ENCODE data around the gene NACC1.
"Not testable (repeated sequence)": the region's sequence is repeated elsewhere in the genome, so short reads cannot be mapped to it uniquely, and the experiment has no call there.

The NACC1 gene

DNA sequence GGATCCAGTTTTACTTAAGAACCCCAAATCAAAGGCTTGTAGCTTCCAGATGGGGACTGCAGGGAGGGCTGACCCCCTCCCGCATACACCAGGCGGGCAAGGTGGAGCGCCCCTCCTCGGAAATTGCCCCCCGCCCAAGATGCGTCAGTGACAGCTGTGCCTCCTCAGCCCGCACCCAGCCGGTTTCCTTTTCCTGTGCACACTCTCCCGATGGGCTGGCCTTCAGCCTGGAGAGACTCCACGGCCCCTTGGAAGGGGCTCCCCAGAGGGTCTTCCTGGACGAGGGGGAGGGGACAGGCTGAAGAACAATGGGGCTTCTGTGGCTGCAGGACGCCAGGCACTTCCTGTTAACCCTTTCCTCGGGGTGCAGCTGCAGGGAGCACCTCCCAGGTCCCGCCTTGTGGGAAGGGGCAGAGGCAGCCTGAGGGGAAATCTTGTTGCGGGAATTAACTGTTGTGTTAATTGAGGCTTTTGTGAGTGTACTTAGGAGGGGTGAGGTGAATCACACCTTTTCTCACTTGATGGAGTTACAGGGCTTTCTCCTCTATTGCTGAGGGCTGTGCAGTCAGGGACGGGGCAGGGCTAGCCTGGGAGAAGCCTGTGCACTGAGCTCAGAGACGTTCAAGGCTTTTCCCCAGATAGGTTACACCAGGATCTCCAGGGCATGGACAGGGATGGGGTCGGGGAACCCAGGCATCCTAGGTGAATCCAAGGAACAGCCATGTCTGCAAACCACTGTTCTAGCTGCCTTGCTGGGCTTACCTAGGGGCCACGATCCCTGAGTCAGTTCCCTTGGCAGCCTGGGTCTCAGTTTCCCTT lies 46.5 kb downstream of the NACC1 start:
- peak; percentile 37 for DNase-seq (ENCODE audit: low spot score)

DNA sequence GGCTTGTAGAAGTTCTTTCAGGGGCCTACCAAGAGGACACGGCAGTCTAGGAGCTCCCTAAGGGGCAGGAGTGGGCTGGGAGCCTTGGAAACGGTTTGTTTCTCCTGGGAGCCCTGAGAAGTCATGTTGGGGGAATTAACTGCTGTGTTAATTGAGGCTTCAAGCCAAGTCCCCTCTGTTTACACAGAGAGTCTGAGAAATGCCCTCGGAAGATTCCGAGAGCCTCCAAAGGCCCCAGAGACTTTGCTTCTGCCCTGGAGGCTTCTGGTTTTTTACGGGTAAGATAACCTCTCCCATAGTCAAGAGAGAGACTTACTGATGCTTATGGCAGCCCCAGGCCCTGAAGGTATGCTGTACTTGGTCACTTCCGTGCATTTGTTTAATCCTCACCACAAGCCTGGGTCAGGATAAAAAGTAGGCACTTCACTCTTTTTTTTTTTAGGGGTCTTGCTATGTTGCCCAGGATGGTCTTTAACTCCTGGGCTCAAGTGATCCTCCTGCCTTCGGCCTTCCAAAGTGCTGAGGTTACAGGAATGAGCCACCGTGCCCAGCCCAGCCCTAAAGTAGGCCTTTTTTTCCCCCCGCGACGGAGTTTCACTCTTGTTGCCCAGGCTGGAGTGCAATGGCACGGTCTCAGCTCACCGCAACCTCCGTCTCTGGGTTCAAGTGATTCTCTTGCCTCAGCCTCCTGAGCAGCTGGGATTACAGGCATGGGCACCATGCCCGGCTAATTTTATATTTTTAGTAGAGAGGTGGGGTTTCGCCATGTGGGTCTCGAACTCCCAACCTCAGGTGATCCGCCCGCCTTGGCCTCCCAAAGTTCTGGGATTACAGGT lies 47.3 kb downstream of the NACC1 start:
- DNase-seq (ENCODE audit: low spot score) = no peak

DNA sequence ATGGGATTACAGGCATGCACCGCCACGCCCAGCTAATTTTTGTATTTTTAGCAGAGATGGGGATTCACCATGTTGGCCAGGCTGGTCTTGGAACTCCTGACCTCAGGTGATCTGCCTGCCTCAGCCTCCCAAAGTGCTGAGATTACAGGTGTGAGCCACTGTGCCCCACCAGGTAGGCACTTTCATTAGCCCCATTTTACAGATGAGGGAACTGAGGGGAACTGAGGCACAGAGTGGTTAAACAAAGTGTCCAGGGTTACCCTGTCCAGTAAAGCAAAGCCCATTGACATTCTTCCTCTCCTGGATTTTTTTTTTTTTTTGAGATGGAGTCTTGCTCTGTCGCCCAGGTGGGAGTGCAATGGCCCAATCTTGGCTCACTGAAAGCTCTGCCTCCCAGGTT lies 48.1 kb downstream of the NACC1 start:
- DNase-seq (ENCODE audit: low spot score) = not testable (repeated sequence)

DNA sequence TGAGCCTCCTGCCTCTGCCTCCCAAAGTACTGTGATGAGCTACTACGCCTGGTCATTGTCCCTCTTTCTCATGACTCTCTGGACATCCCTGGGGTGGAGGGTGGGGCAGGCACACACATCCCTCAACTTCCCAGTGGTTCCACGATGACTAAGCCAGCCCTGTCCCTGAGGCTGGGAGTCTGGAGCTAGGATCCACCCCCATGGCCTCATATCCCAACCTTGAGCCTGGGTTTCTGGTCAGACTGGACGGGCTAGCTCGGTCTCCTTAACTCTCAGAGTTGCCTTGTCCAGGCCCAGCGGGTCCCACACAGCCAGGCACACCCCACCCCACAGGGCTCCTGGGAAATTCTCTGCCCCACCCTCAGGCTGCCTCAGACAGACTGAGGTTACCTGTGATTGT lies 51.7 kb downstream of the NACC1 start:
- no peak for DNase-seq (ENCODE audit: low spot score)

DNA sequence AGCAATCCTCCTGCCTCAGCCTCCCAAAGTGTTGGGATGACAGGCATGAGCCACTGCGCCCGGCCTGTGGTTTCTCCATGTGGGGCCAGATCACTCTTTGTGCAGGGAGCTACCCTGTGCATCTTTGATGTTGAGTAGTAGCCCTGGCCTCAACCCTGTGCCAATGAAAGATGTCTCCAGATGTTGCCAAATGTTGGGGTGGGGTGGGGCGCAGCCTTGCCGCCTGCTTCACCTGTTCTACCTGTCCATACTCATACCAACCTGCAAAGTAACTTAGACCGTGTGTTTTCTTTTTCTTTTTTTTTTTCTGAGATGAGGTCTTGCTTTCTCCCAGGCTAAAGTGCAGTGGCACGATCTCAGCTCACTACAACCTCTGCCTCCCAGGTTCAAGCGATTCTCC lies 53.1 kb downstream of the NACC1 start:
- no peak for DNase-seq (ENCODE audit: low spot score)

DNA sequence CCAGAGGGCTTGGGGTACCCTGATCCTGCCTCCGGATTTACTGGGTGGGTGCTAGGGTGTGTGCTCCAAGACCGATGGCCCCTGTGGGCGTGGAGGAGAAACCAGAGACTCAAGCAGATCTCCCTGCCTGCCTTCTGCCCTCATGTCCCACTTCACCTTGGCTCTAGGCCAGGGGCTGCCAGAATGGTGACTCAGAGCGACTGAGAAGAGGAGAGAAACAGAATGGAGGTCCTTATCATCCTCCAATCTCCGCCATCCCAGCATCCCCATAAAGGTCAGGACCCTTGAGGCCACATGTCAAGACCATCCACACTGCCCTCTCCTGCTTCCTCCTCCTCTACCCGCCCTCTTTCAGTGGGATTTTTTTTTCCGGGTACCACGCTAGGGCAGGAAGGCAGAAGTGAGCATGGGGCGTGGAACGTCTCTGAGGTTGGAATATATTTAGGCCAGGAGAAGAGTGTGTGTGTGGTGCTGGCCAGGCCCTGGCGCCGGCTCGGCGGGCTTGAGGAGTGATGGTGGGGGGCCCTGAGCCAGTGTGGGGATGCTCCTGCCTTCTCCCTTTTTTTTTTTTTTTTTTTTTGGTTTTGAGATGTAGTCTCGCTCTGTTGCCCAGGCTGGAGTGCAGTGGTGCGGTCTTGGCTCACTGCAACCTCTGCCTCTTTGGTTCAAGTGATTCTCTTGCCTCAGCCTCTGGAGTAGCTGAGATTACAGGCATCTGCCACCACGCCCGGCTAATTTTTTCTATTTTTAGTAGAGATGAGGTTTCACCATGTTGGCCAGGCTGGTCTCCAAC lies 54.5 kb downstream of the NACC1 start:
- DNase-seq (ENCODE audit: low spot score) = peak; percentile 51

DNA sequence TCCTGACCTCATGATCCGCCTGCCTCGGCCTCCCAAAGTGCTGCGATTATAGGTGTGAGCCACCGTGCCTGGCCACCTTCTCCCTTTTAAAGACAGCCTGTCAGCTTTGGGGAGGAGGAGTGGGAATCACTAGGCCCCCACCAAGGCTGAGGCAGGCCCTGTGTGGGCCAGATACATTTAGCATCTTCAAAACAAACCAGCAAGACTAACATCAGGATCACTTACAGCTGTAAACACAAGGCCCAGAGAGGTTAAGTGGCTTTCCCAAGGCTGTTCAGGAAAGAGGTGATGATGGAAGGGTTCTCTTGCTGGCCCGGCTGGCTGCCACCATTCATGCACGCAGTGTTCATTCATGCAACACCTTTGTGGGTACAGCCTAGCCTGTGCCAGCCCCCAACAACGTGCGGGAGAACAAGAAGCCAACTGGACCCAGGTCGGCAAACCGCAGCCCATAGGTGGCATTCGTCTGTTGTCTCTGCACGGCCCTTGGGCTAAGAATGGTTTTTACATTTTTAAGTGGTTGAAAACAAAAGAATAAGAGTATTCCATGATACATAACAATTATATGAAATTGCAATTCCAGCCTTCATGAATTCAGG lies 55.2 kb downstream of the NACC1 start:
- DNase-seq (ENCODE audit: low spot score) = no peak

DNA sequence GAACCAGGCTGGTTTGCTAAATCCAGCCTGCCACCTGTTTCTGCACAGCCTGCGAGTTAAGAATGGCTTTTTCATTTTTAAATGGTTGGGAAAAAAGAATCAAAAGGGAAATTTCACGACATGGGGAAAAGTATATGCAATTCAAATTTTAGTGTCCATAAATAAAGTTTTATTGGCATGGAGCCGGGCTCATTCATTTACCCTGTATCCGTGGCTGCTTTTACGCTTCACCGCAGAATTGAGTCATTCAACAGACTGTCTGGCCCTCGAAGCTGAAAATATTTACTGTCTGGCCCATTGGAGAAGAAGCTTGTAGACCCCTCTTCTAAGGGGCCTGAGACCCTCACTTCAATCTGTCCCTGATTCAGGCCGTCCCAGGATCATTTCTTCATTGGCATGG lies 58.3 kb downstream of the NACC1 start:
- no peak for DNase-seq (ENCODE audit: low spot score)

DNA sequence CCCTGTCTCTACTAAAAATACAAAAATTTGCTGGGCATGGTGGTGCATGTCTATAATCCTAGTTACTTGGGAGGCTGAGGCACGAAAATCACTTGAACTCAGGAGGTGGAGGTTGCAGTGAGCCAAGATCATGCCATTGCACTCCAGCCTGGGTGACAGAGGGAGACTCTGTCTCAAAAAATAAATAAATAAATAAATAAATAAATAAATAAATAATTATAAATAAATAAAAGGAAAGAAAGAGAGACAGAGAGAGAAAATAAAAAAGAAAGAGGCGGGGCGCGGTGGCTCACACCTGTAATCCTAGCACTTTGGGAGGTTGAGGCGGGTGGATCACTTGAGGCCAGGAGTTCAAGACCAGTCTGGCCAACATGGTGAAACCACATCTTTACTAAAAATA lies 59.5 kb downstream of the NACC1 start:
- DNase-seq (ENCODE audit: low spot score) = not testable (repeated sequence)

DNA sequence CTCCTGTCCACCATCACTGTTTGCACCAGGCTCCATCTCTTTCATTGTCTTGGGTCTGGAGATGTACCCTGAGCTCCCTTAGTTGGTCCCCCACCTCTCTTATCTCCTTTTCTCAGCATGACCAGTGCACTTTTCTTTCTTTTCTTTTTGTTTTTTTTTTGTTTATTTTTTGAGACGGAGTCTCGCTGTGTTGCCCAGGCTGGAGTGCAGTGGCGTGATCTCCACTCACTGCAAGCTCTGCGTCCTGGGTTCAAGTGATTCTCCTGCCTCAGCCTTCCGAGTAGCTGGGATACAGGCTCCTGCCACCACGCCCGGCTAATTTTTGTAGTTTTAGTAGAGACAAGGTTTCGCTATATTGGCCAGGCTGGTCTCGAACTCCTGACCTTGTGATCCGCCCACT lies 60.2 kb downstream of the NACC1 start:
- not testable (repeated sequence) for DNase-seq (ENCODE audit: low spot score)

DNA sequence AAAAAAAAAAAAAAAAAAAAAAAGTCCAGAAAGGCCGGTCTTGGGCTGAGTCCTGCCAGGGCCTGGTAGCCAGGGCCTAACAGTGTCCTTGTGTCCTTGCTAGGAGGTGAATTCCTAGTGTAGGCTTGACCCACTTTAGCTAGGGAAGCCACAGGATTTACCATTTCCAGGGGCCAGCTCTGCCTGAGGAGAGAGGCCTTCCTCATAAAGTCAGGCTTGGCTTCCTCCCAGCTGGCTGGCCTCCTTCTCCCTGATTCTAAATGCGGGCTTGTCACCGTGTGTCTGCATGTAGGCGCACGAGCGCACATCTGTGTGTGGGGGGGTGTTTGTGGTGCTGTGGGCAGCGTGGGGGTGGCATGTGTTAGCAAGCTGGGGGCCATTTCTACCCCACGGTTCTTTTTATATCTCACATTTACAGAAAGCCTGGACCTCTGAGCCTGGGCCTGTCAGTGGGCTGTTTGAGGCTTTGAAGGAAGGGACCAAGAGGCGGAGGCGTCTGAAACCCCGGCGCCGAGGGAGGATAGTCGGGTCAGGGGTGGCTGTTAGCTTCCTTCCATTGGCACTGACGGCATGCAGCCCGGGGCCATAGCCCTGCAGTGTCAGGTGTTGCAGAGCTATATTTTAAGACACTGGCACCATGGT lies 63.8 kb downstream of the NACC1 start:
- peak; percentile 81 for DNase-seq (ENCODE audit: low spot score)

DNA sequence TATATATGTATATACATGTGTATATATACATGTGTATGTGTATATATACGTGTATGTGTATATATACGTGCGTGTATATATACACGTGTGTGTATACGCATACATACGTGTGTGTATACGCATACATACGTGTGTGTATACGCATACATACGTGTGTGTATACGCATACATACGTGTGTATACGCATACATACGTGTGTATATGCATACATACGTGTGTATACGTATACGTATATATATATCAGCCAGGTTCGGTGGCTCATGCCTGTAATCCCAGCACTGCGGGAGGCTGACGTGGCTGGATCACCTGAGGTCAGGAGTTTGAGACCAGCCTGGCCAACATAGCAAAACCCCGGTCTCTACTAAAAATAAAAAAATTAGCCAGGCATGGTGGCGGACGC lies 66.9 kb downstream of the NACC1 start:
- DNase-seq (ENCODE audit: low spot score) = not testable (repeated sequence)

DNA sequence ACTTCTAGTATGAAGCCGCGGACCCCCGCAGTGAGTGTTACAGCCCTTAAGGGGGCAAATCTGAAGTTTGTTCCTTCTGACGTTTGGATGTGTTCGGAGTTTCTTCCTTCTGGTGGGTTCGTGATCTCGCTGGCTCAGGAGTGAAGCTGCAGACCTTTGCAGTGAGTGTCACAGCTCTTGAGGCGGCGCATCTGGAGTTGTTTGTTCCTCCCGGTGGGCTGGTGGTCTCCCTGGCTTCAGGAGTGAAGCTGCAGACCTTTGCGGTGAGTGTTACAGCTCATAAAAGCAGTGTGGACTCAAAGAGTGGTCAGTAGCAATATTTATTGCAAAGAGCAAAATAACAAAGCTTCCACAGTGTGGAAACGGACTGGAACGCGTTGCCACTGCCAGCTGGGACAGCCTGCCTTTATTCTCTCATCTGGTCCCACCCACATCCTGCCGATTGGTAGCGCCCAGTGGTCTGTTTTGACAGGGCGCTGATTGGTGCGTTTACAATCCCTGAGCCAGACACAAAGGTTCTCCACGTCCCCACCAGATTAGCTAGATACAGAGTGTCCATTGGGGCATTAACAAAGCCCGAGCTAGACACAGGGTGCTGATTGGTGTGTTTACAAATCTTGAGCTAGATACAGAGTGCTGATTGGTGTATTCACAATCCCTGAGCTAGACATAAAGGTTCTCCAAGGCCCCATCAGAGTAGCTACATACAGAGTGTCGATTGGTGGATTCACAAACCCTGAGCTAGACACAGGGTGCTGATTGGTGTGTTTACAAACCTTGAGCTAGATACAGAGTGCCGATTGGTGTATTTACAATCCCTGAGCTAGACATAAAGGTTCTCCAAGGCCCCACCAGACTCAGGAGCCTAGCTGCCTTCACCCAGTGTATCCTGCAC lies 67.9 kb downstream of the NACC1 start:
- DNase-seq (ENCODE audit: low spot score) = peak; percentile 53

DNA sequence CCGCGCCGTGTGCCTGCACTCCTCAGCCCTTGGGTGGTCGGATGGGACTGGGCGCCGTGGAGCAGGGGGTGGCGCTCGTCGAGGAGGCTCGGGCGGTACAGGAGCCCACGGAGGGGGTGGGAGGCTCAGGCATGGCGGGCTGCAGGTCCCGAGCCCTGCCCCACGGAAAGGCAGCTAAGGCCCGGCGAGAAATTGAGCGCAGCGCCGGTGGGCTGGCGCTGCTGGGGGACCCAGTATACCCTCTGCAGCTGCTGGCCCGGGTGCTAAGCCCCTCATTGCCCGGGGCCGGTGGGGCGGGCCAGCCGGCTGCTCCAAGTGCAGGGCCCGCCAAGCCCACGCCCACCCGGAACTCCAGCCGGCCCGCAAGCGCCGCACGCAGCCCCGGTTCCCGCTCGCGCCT lies 68.6 kb downstream of the NACC1 start:
- DNase-seq (ENCODE audit: low spot score) = not testable (repeated sequence)

DNA sequence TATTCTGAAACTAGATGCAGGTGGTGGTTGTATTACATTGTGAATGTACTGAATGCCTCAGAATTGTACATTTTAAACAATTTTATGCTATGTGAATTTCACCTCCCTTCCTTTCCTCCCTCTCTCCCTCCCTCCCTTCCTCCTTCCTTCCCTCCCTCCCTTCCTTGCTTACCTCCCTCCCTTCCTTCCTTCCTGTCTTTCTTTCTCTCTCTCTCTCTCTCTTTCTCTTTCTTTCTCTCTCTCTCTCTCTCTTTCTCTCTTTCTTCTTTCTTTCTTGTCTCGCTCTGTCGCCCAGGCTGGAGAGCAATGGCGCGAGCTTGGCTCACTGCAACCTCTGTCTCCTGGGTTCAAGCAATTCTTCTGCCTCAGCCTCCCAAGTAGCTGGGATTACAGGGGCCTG lies 69.4 kb downstream of the NACC1 start:
- no peak for DNase-seq (ENCODE audit: low spot score)

DNA sequence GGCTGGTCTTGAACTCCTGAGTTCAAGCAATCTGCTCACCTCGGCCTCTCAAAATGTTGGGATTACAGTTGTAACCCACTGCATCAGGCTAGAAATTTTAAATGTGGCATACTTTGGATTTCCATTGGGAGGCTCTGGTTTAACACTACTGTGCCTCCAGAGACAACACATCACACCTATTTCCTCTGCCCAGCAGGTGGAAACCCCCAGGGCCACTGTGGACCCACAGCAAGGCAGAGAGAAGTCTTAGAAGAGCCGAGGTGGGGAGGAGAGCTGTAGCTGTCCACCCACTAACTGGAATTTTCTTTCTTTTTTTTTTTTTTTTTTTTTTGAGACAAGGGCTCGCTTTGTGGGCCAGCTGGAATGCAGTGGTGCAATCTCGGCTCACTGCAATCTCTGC lies 71.5 kb downstream of the NACC1 start:
- DNase-seq (ENCODE audit: low spot score) = no peak
